ENCODE results near the gene ANTXR1. TPM values are rescaled to one million over a fixed set of nuclear protein-coding genes. Genes with fewer than 3 reads are reported as not detected.
"Not testable (repeated sequence)": the region's sequence is repeated elsewhere in the genome, so short reads cannot be mapped to it uniquely, and the experiment has no call there.

ANTXR1 gene
- total RNA-seq, 2 donors from 2014 or later = not detected

- H3K4me3 Mint-ChIP-seq = no peak overlapping the region
- H3K27me3 Mint-ChIP-seq = peaks cover 68% of the 10 kb centered on the region
- ATAC-seq (no peak), DNase-seq (no peak)
- no peaks in the 10 kb centered on the region for H3K4me1 Mint-ChIP-seq
- peaks cover 4% of the 10 kb centered on the region for H3K36me3 Mint-ChIP-seq (ENCODE audit: low read depth)
- no peak overlapping the region for H3K27ac Mint-ChIP-seq
- H3K9me3 ChIP-seq (ENCODE audit: control insufficient read depth, low read length, poor library complexity, severe bottlenecking) = no peaks in the 10 kb centered on the region
Observed at GRCh38 chr2:69223759-69224511, 211.0 kb downstream of the ANTXR1 start.

DNA sequence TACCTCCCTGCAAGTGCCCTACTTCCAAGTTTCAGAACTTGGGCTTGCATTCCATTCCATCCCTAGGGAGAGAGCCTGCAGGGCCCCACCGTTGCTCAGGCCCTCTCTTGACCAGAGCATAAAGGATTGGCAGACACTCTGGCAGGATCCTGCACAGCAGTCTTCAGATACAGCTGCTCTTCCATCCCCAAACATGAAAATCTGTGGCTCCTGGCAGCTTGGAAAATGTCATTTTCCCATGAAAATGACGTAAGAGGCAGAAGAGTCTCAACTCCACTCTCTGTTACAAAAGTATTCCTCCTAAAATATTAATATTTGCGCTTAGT, 211.5 kb downstream of the ANTXR1 start:
- no peak for ATAC-seq
- Mint-ChIP-seq H3K4me3 (no peak overlapping the region), H3K27me3 (peaks cover 68% of the 10 kb centered on the region), H3K36me3 (ENCODE audit: low read depth) (peaks cover 4% of the 10 kb centered on the region), H3K27ac (no peak overlapping the region), H3K4me1 (no peaks in the 10 kb centered on the region)
- H3K9me3 ChIP-seq (ENCODE audit: control insufficient read depth, low read length, poor library complexity, severe bottlenecking) = no peaks in the 10 kb centered on the region
- no peak for DNase-seq

- no peak overlapping the region for H3K4me3 Mint-ChIP-seq
- H3K27ac Mint-ChIP-seq = no peak overlapping the region
- H3K4me1 Mint-ChIP-seq = no peaks in the 10 kb centered on the region
- ATAC-seq = no peak
- H3K36me3 Mint-ChIP-seq (ENCODE audit: low read depth) = peaks cover 6% of the 10 kb centered on the region
- no peak for DNase-seq
- no peaks in the 10 kb centered on the region for H3K9me3 ChIP-seq (ENCODE audit: control insufficient read depth, low read length, poor library complexity, severe bottlenecking)
- peaks cover 63% of the 10 kb centered on the region for H3K27me3 Mint-ChIP-seq
Observed at GRCh38 chr2:69225933-69226332, 213.0 kb downstream of the ANTXR1 start.

- no peak overlapping the region for H3K4me3 Mint-ChIP-seq
- peaks cover 6% of the 10 kb centered on the region for H3K36me3 Mint-ChIP-seq (ENCODE audit: low read depth)
- no peaks in the 10 kb centered on the region for H3K4me1 Mint-ChIP-seq
- no peak overlapping the region for H3K27ac Mint-ChIP-seq
- no peak for DNase-seq
- H3K27me3 Mint-ChIP-seq = peaks cover 66% of the 10 kb centered on the region
- no peak for ATAC-seq
- no peaks in the 10 kb centered on the region for H3K9me3 ChIP-seq (ENCODE audit: control insufficient read depth, low read length, poor library complexity, severe bottlenecking)
Observed at GRCh38 chr2:69226903-69227302, 213.9 kb downstream of the ANTXR1 start.

DNA sequence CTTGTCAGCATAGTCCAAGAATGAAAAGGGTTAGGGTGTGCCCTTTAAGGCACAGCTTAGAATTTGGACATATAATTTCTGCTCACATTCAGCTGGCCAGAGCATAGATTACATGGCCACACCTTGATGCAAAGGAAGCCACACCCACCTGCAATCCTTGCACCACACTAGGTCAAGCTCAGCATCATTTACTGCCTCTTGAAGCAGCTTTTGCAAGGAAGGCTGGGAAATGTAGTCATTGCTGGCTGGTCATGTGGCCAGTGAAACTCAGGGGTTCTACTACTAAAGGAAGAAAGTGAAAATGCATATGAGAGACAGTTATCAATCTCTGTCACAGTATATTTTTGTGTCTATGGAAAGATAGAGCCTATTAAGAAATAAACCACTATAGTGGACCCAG, 214.7 kb downstream of the ANTXR1 start:
- DNase-seq (no peak), ATAC-seq (no peak)
- no peaks in the 10 kb centered on the region for H3K4me1 Mint-ChIP-seq
- H3K9me3 ChIP-seq (ENCODE audit: control insufficient read depth, low read length, poor library complexity, severe bottlenecking) = no peaks in the 10 kb centered on the region
- no peak overlapping the region for H3K4me3 Mint-ChIP-seq
- peaks cover 4% of the 10 kb centered on the region for H3K36me3 Mint-ChIP-seq (ENCODE audit: low read depth)
- H3K27me3 Mint-ChIP-seq = peaks cover 63% of the 10 kb centered on the region
- no peak overlapping the region for H3K27ac Mint-ChIP-seq

DNA sequence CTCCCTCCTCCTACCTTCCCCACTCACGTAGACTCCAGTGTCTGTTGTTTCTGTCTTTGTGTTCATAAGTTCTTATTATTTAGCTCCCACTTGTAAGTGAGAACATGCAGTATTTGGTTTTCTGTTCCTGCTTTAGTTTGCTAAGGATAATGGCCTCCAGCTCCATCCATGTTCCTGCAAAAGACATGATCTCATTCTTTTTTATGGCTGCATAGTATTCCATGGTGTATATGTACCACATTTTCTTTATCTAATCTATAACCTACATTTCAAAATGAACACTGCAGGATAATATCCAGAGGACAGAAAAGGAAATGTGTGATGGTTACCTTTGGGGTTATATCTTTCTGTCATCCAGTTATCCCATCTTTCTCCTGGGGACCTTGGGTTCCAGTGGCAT, 218.0 kb downstream of the ANTXR1 start:
- not testable (repeated sequence) for H3K4me3 Mint-ChIP-seq, H3K4me1 Mint-ChIP-seq

GRCh38 chr2:69231612-69232277, 218.8 kb downstream of the ANTXR1 start:
- Mint-ChIP-seq H3K4me1 (no peaks in the 10 kb centered on the region), H3K27me3 (peaks cover 33% of the 10 kb centered on the region), H3K4me3 (no peak overlapping the region), H3K27ac (no peak overlapping the region), H3K36me3 (ENCODE audit: low read depth) (peaks cover 2% of the 10 kb centered on the region)
- ATAC-seq (no peak), DNase-seq (no peak)
- H3K9me3 ChIP-seq (ENCODE audit: control insufficient read depth, low read length, poor library complexity, severe bottlenecking) = no peaks in the 10 kb centered on the region

More for the DNA sequence above, 218.0 kb downstream of the ANTXR1 start:
- not testable (repeated sequence) for H3K27ac Mint-ChIP-seq; ATAC-seq; DNase-seq; H3K36me3 Mint-ChIP-seq (ENCODE audit: low read depth); H3K9me3 ChIP-seq (ENCODE audit: control insufficient read depth, low read length, poor library complexity, severe bottlenecking)
- H3K27me3 Mint-ChIP-seq = peaks cover 39% of the 10 kb centered on the region

- H3K36me3 Mint-ChIP-seq (ENCODE audit: low read depth); H3K4me1 Mint-ChIP-seq; DNase-seq; H3K9me3 ChIP-seq (ENCODE audit: control insufficient read depth, low read length, poor library complexity, severe bottlenecking); H3K27ac Mint-ChIP-seq; H3K4me3 Mint-ChIP-seq; ATAC-seq: not testable (repeated sequence)
- peaks cover 22% of the 10 kb centered on the region for H3K27me3 Mint-ChIP-seq
Observed at GRCh38 chr2:69235835-69236234, 222.9 kb downstream of the ANTXR1 start.

DNA sequence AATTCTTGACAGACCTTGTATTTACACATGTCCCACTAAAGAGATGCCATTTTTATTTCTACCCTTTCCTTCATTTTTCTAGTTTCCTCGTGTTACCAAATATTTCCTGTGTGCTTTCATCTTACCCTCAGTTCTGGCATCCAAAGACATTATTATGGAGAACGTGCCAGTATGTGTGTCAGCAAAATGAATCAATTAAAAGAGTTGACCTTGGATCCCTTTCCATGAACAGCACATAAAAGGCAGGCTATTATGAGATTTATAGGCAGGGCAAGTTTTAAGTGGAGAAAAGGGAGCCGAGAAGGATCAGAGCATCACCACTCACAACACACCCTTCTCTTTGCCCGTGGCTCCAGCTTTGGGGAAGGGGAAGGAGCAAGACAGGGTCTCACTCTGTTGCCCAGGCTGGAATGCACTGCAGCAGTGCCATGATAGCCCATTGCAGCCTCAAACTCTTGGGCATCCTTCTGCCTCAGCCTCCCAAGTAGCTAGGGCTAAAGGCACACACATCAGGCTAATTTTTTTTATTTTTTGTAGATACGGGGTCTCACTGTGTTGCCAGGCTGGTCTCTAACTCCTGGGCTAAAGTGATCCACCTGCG, 224.2 kb downstream of the ANTXR1 start:
- H3K4me3 Mint-ChIP-seq = no peak overlapping the region
- no peaks in the 10 kb centered on the region for H3K9me3 ChIP-seq (ENCODE audit: control insufficient read depth, low read length, poor library complexity, severe bottlenecking)
- H3K27ac Mint-ChIP-seq = no peak overlapping the region
- ATAC-seq (no peak), DNase-seq (no peak)
- peaks cover 16% of the 10 kb centered on the region for H3K27me3 Mint-ChIP-seq
- H3K36me3 Mint-ChIP-seq (ENCODE audit: low read depth) = no peaks in the 10 kb centered on the region
- no peaks in the 10 kb centered on the region for H3K4me1 Mint-ChIP-seq

DNA sequence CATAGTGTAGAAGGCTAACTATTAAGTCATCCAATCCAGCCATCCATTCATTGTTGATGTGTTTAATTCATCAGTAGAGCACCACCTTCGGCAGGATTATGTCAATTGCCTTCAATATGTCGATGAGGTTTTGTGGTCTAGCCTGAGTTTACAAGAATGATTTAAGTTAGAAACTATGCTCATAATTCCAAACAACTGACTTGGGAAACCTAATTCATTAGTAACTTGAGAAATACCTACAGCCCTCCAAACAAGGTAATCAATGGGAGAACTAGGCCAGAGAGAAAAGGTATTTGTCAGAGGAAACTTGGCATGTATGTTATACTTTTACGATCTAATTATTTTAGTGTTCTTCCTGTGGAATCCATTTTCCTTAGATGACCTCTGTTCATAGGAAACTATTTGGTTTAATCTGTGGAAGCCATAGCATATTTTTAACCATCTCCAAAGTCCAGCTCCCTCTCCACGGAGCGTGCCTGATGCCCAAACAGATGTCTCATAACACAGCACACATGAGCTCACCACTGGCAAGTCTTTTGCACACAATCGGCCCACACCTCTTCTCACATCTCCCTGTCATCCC, 225.6 kb downstream of the ANTXR1 start:
- Mint-ChIP-seq H3K4me1 (no peaks in the 10 kb centered on the region), H3K27me3 (peaks cover 19% of the 10 kb centered on the region), H3K27ac (no peak overlapping the region), H3K4me3 (no peak overlapping the region), H3K36me3 (ENCODE audit: low read depth) (no peaks in the 10 kb centered on the region)
- no peak for ATAC-seq
- no peak for DNase-seq
- no peaks in the 10 kb centered on the region for H3K9me3 ChIP-seq (ENCODE audit: control insufficient read depth, low read length, poor library complexity, severe bottlenecking)

GRCh38 chr2:69241093-69241492, 228.1 kb downstream of the ANTXR1 start:
- no peak for ATAC-seq
- Mint-ChIP-seq H3K27me3 (peaks cover 33% of the 10 kb centered on the region), H3K4me1 (no peaks in the 10 kb centered on the region)

GRCh38 chr2:69241664-69242514, 228.9 kb downstream of the ANTXR1 start:
- H3K4me1 Mint-ChIP-seq = no peaks in the 10 kb centered on the region
- peaks cover 39% of the 10 kb centered on the region for H3K27me3 Mint-ChIP-seq
- DNase-seq = no peak
- no peak overlapping the region for H3K27ac Mint-ChIP-seq
- no peaks in the 10 kb centered on the region for H3K9me3 ChIP-seq (ENCODE audit: control insufficient read depth, low read length, poor library complexity, severe bottlenecking)
- no peak overlapping the region for H3K4me3 Mint-ChIP-seq
- ATAC-seq = no peak
- H3K36me3 Mint-ChIP-seq (ENCODE audit: low read depth) = no peaks in the 10 kb centered on the region

More at GRCh38 chr2:69241093-69241492, 228.1 kb downstream of the ANTXR1 start:
- Mint-ChIP-seq H3K27ac (no peak overlapping the region), H3K36me3 (ENCODE audit: low read depth) (no peaks in the 10 kb centered on the region), H3K4me3 (no peak overlapping the region)
- H3K9me3 ChIP-seq (ENCODE audit: control insufficient read depth, low read length, poor library complexity, severe bottlenecking) = no peaks in the 10 kb centered on the region
- DNase-seq = no peak

- Mint-ChIP-seq H3K27me3 (peaks cover 42% of the 10 kb centered on the region), H3K4me3 (no peak overlapping the region), H3K4me1 (no peaks in the 10 kb centered on the region), H3K27ac (no peak overlapping the region), H3K36me3 (ENCODE audit: low read depth) (no peaks in the 10 kb centered on the region)
- H3K9me3 ChIP-seq (ENCODE audit: control insufficient read depth, low read length, poor library complexity, severe bottlenecking) = no peaks in the 10 kb centered on the region
- no peak for DNase-seq
- ATAC-seq = no peak
Observed at GRCh38 chr2:69242651-69243051, 229.7 kb downstream of the ANTXR1 start.

All from T-helper 17 cell (primary cell).